Neuronal stem cell (in vitro differentiated cells): ENCODE measurements around the gene USP54.

Source experiments
- DNase-seq: peaks from one replicate; pipeline ENCODE4 v3.0.0-alpha.2; 2013; ENCODE audit warnings: low spot score
- H2AFZ ChIP-seq: one replicate; pipeline ENCODE4 v1.6.1; 2013; ENCODE audit warnings: mild to moderate bottlenecking, low read length, inconsistent platforms
- H2AK5ac ChIP-seq: 2 replicates; pipeline ENCODE4 v1.6.1; 2013; ENCODE audit warnings: low read depth, mild to moderate bottlenecking, inconsistent platforms, low read length, moderate library complexity, mixed read lengths
- H2BK120ac ChIP-seq: 2 replicates; pipeline ENCODE4 v1.6.1; 2013; ENCODE audit warnings: low read depth, mild to moderate bottlenecking, inconsistent platforms, low read length, moderate library complexity, mixed read lengths
- H2BK12ac ChIP-seq: one replicate; pipeline ENCODE4 v1.6.1; 2013; ENCODE audit warnings: low read length, inconsistent platforms
- H2BK15ac ChIP-seq: 2 replicates; pipeline ENCODE4 v1.6.1; 2013; ENCODE audit warnings: mild to moderate bottlenecking, low read length, inconsistent platforms, mixed read lengths
- H2BK5ac ChIP-seq: one replicate; pipeline ENCODE4 v1.6.1; 2013; ENCODE audit warnings: inconsistent platforms, mild to moderate bottlenecking, low read length, moderate library complexity
- H3K14ac ChIP-seq: one replicate; pipeline ENCODE4 v1.6.1; 2013; ENCODE audit warnings: low read length, inconsistent platforms
- H3K18ac ChIP-seq: 2 replicates; pipeline ENCODE4 v1.6.1; 2013; ENCODE audit warnings: low read length, inconsistent platforms
- H3K23ac ChIP-seq: 2 replicates; pipeline ENCODE4 v1.6.1; 2013; ENCODE audit warnings: low read depth, mild to moderate bottlenecking, mixed read lengths, low read length, inconsistent platforms; ENCODE audit not compliant: poor library complexity
- H3K27ac ChIP-seq: replicated peaks from 3 replicates; pipeline ENCODE4 v1.5.1; 2013; ENCODE audit warnings: low read length, inconsistent platforms
- H3K27me3 ChIP-seq, 3 experiments: 2 replicates each; pipeline ENCODE4 v1.6.1; 2013; ENCODE audit warnings: low read length in 3 of 3, mild to moderate bottlenecking in 2 of 3, inconsistent platforms in 1 of 3, low read depth in 1 of 3, mixed read lengths in 1 of 3, moderate library complexity in 1 of 3; ENCODE audit not compliant: control insufficient read depth in 3 of 3, insufficient read depth in 3 of 3
- H3K36me3 ChIP-seq, 2 donors: replicated peaks in 1 of 2; 2 replicates each; pipeline ENCODE4 v1.6.1; 2013; ENCODE audit warnings: low read length in 2 of 2; ENCODE audit not compliant: control insufficient read depth in 2 of 2, insufficient read depth in 2 of 2
- H3K4ac ChIP-seq: 2 replicates; pipeline ENCODE4 v1.6.1; 2013; ENCODE audit warnings: inconsistent platforms, mild to moderate bottlenecking, low read length, moderate library complexity
- H3K4me1 ChIP-seq, 2 donors: 1 replicate in 1 of 2; 2 replicates in 1 of 2; pipeline ENCODE4 v1.6.1; 2013; ENCODE audit warnings: low read length in 2 of 2, low read depth in 1 of 2; ENCODE audit not compliant: control insufficient read depth in 2 of 2, insufficient read depth in 1 of 2
- H3K4me2 ChIP-seq: one replicate; pipeline ENCODE4 v1.6.1; 2013; ENCODE audit warnings: mild to moderate bottlenecking, low read length, inconsistent platforms; ENCODE audit not compliant: insufficient read depth, poor library complexity, severe bottlenecking
- H3K4me3 ChIP-seq, 2 donors: 2 replicates each; pipeline ENCODE4 v1.5.1; 2013; ENCODE audit warnings: low read length in 2 of 2, mild to moderate bottlenecking in 2 of 2, inconsistent platforms in 1 of 2, moderate library complexity in 1 of 2
- H3K79me1 ChIP-seq: one replicate; pipeline ENCODE4 v1.6.1; 2013; ENCODE audit warnings: low read depth, mild to moderate bottlenecking, inconsistent platforms, low read length, moderate library complexity
- H3K9ac ChIP-seq: one replicate; pipeline ENCODE4 v1.6.1; 2013; ENCODE audit warnings: mild to moderate bottlenecking, low read depth, low read length, inconsistent platforms; ENCODE audit not compliant: poor library complexity
- H3K9me3 ChIP-seq, 2 donors: replicated peaks in 1 of 2; 2 replicates each; pipeline versions ENCODE3 to v1.6.1; 2013; ENCODE audit warnings: low read length in 2 of 2, mild to moderate bottlenecking in 2 of 2, inconsistent platforms in 1 of 2, low read depth in 1 of 2, mixed read lengths in 1 of 2, moderate library complexity in 1 of 2; ENCODE audit not compliant: control insufficient read depth in 2 of 2, insufficient read depth in 1 of 2
- H4K8ac ChIP-seq: one replicate; pipeline ENCODE4 v1.6.1; 2013; ENCODE audit warnings: low read depth, mild to moderate bottlenecking, inconsistent platforms, low read length, moderate library complexity
- H4K91ac ChIP-seq: one replicate; pipeline ENCODE4 v1.6.1; 2013; ENCODE audit warnings: low read length, low read depth, mild to moderate bottlenecking, inconsistent platforms; ENCODE audit not compliant: poor library complexity
- WGBS, 2 donors: extraction: QIAGEN DNeasy Blood & Tissue Kit; methylation state at CpG; one replicate each; pipeline ENCODE4 v1.1.7; 2013; ENCODE audit warnings: missing lambda C conversion rate in 2 of 2, mixed read lengths in 1 of 2; ENCODE audit not compliant: insufficient read length in 2 of 2, insufficient replicate concordance in 1 of 2; ENCODE audit errors: extremely low coverage in 2 of 2; 5-methylcytosine and 5-hydroxymethylcytosine counted together

USP54 gene

DNA sequence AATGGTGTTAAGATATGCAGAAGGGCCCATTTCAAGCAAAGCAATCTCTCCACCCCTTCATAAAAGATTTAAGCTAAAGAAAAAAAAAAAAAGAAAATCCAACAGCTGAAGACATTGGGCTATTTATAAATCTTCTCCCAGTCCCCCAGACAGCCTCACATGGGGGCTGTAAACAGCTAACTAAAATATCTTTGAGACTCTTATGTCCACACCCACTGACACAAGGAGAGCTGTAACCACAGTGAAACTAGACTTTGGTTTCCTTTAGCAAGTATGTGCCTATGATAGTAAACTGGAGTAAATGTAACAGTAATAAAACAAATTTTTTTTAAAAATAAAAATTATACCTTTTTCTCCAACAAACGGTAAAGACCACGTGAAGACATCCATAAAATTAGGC lies 123.9 kb downstream of the USP54 start:
- Histone ChIP-seq H4K91ac (no peak overlapping the region), H3K14ac (no peak overlapping the region), H4K8ac (no peak overlapping the region), H2AFZ (no peak overlapping the region), H3K79me1 (no peaks in the 10 kb centered on the region), H3K27me3 (no peaks in the 10 kb centered on the region), H3K9ac (no peak overlapping the region), H3K27ac (no peak overlapping the region), H3K9me3 (no peaks in the 10 kb centered on the region), H3K4me3 (no peak overlapping the region), H3K36me3 (peaks cover 12 to 95% of the 10 kb centered on the region in 2 donors), H3K4me2 (no peak overlapping the region), H2BK12ac (no peak overlapping the region), H3K18ac (no peak overlapping the region), H3K4ac (no peak overlapping the region), H2AK5ac (no peak overlapping the region), H3K4me1 (no peaks in the 10 kb centered on the region), H2BK15ac (no peak overlapping the region), H3K23ac (no peak overlapping the region), H2BK120ac (no peak overlapping the region), H2BK5ac (no peak overlapping the region)
- DNase-seq: no peak
- no CpG with 5 or more reads among the region's 2 CpGs for WGBS, 2 donors

DNA sequence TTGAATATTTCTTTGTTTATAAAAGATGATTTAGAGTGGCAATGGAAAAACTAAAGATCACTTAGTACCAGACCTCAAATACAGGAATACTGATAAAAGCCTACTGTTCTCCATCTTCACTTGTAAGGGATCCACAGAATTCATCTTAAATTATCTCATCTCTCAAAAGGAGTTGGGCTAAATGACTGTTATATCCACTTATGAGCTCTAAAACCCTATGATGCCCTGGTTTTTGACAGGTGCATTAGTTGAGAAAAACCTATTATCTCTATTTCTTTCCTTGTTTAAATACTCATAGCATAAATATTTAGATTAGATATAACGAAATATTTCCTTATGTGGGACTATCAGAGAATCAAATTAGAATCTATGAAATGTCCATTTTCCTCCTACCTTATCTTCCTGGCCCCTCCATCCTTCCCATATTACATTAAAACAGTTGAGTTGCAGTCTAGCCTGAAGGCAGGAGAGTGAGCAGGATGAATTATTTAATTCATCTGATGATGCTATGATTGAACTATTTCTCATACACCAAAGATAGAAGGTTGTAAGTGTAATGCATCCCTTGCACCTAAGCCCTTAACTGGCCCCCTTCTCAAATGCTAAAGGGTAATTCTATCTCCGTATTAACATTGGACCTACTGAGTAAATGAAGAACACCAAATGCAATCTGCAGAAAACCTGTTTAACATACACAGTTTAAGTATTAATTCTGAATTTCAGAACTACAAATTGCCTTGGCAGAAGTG lies 125.0 kb downstream of the USP54 start:
- H4K91ac ChIP-seq: no peak overlapping the region
- no peak overlapping the region for H2BK15ac ChIP-seq
- no peak overlapping the region for H2BK120ac ChIP-seq
- no peak overlapping the region for H2AFZ ChIP-seq
- H3K18ac ChIP-seq: no peak overlapping the region
- H3K14ac ChIP-seq: no peak overlapping the region
- WGBS, 2 donors: no CpG with 5 or more reads among the region's 2 CpGs
- H3K9ac ChIP-seq: no peak overlapping the region
- no peak overlapping the region for H3K4me2 ChIP-seq
- H4K8ac ChIP-seq: no peak overlapping the region
- no peaks in the 10 kb centered on the region for H3K27me3 ChIP-seq
- no peak overlapping the region for H2BK5ac ChIP-seq
- H3K23ac ChIP-seq: no peak overlapping the region
- H3K4ac ChIP-seq: no peak overlapping the region
- H3K27ac ChIP-seq: no peak overlapping the region
- peaks cover 12 to 84% of the 10 kb centered on the region in 2 donors for H3K36me3 ChIP-seq
- no peak overlapping the region for H2AK5ac ChIP-seq
- no peaks in the 10 kb centered on the region for H3K9me3 ChIP-seq
- no peak overlapping the region for H3K4me3 ChIP-seq
- H2BK12ac ChIP-seq: no peak overlapping the region
- no peaks in the 10 kb centered on the region for H3K4me1 ChIP-seq
- DNase-seq: no peak
- H3K79me1 ChIP-seq: no peaks in the 10 kb centered on the region

DNA sequence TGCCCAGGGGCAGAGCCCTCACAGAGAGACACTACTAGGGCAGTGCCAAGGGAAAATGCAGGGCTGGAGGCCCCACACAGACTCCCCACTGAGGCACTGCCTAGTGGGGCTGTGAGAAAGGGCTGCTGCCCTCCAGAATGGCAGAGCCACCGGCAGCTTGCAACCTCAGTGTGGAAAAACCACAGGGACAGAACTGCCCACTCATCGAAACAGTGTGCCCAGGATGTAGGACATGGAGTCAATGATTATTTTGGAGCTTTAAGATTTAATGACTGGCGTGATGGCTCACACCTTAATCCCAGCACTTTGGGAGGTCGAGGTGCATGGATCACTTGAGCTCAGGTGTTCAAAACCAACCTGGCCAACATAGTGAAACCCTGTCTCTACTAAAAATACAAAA lies 130.2 kb downstream of the USP54 start:
- Histone ChIP-seq H3K36me3 (peaks cover 4 to 61% of the 10 kb centered on the region in 2 donors), H2AK5ac (no peak overlapping the region), H2BK15ac (no peak overlapping the region), H2AFZ (no peak overlapping the region), H3K27me3 (no peaks in the 10 kb centered on the region), H4K8ac (no peak overlapping the region), H3K23ac (no peak overlapping the region), H3K4ac (no peak overlapping the region), H4K91ac (no peak overlapping the region), H3K18ac (no peak overlapping the region), H3K4me3 (no peak overlapping the region), H3K14ac (no peak overlapping the region), H3K4me1 (no peaks in the 10 kb centered on the region), H3K27ac (no peak overlapping the region), H3K9ac (no peak overlapping the region), H3K79me1 (no peaks in the 10 kb centered on the region), H3K4me2 (no peak overlapping the region), H2BK120ac (no peak overlapping the region), H3K9me3 (no peaks in the 10 kb centered on the region), H2BK12ac (no peak overlapping the region), H2BK5ac (no peak overlapping the region)
- no CpG with 5 or more reads among the region's 4 CpGs for WGBS, 2 donors
- no peak for DNase-seq

DNA sequence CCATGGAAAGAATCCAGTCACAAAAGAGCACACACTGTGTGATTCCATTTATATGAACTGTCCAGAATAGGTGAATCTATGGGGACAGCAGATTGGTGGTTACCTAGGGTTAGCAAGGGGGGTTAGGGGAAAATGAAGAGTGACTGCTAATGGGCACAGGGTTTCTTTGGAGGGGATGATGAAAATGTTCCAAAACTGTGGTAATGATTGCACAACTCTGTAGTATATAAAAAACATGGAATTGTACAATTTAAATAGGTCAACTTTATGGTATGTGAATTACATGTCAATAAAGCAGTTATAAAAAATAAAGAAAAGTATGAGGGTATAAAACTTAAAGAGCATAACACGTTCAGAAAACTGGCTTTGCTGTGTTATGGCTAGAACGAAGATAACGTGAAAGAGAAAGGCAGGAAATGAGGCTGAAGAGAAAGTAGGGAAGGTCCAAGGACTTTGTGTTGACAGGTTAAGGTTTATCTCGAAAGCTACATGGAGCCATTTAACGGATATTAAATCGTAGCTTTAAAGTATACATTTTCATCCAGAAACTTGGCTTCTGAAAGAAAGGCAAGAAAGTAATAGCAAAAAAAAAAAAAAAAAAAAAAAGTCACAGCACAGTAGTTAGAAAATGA lies 131.3 kb downstream of the USP54 start:
- Histone ChIP-seq H2AK5ac (no peak overlapping the region), H2BK15ac (no peak overlapping the region), H3K4me1 (no peaks in the 10 kb centered on the region), H3K4me3 (no peak overlapping the region), H3K27ac (no peak overlapping the region), H3K4me2 (no peak overlapping the region), H2AFZ (no peak overlapping the region), H2BK12ac (no peak overlapping the region), H3K27me3 (no peaks in the 10 kb centered on the region), H3K18ac (no peak overlapping the region), H3K9me3 (no peaks in the 10 kb centered on the region), H4K8ac (no peak overlapping the region), H2BK120ac (no peak overlapping the region), H4K91ac (no peak overlapping the region), H3K14ac (no peak overlapping the region), H3K9ac (no peak overlapping the region), H3K4ac (no peak overlapping the region), H3K79me1 (no peaks in the 10 kb centered on the region), H3K23ac (no peak overlapping the region), H3K36me3 (peaks cover 0 to 53% of the 10 kb centered on the region in 2 donors), H2BK5ac (no peak overlapping the region)
- DNase-seq: no peak
- WGBS, 2 donors: no CpG with 5 or more reads among the region's 6 CpGs
